Measurements from ENCODE around the gene YBX3.

The YBX3 gene

GRCh38 chr12:10717410-10717809, 5.7 kb downstream of the YBX3 start:
- no peak overlapping the region; the same call in 1 of the 2 replicates for H3K4me3 ChIP-seq (ENCODE audit: low read length)
- TF ChIP-seq, protein P1, sequence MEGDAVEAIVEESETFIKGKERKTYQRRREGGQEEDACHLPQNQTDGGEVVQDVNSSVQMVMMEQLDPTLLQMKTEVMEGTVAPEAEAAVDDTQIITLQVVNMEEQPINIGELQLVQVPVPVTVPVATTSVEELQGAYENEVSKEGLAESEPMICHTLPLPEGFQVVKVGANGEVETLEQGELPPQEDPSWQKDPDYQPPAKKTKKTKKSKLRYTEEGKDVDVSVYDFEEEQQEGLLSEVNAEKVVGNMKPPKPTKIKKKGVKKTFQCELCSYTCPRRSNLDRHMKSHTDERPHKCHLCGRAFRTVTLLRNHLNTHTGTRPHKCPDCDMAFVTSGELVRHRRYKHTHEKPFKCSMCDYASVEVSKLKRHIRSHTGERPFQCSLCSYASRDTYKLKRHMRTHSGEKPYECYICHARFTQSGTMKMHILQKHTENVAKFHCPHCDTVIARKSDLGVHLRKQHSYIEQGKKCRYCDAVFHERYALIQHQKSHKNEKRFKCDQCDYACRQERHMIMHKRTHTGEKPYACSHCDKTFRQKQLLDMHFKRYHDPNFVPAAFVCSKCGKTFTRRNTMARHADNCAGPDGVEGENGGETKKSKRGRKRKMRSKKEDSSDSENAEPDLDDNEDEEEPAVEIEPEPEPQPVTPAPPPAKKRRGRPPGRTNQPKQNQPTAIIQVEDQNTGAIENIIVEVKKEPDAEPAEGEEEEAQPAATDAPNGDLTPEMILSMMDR (conservative IDR thresholded peaks at IDR 0.05; ENCODE audit: low read length) = no peak
- DNase-seq (ENCODE audit: low read depth) = peak; percentile 37

GRCh38 chr12:10716704-10717315, 6.3 kb downstream of the YBX3 start:
- peak; percentile 87 for DNase-seq (ENCODE audit: low read depth)
- H3K4me3 ChIP-seq (ENCODE audit: low read length) = peak overlapping the region; percentile 42
- TF ChIP-seq, protein P1 (conservative IDR thresholded peaks at IDR 0.05; ENCODE audit: low read length) = no peak

GRCh38 chr12:10716277-10716676, 6.8 kb downstream of the YBX3 start:
- no peak for DNase-seq (ENCODE audit: low read depth)
- TF ChIP-seq, protein P1 (conservative IDR thresholded peaks at IDR 0.05; ENCODE audit: low read length) = no peak
- H3K4me3 ChIP-seq (ENCODE audit: low read length) = peak overlapping the region; percentile 42

- DNase-seq (ENCODE audit: low read depth) = no peak
- TF ChIP-seq, protein P1 (conservative IDR thresholded peaks at IDR 0.05; ENCODE audit: low read length) = no peak
- no peak overlapping the region for H3K4me3 ChIP-seq (ENCODE audit: low read length)
Measured at GRCh38 chr12:10715491-10715890, 7.6 kb downstream of the YBX3 start.

DNA sequence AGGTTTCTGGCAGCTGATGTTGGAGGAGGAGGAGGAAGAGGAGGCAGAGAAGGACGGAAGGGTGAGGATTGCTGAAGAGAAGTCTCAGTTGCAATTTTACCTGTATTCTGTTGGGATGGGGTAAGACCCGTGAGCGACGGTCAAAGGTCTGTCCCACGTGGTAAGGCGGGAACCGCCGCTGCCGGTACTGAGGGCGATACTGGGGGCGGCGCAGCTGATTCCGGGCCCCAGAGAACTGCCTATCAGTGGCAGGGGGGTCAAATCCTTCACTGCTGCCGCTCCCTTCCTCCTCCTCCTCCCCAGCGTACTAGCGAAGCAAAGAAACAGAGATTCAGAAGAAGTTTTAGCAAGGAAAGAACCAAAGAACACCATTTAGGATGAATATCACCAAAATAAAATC, 13.3 kb downstream of the YBX3 start:
- DNase-seq (ENCODE audit: low read depth) = no peak

GRCh38 chr12:10708862-10709261, 14.3 kb downstream of the YBX3 start:
- no peak overlapping the region for H3K4me3 ChIP-seq (ENCODE audit: low read length)
- TF ChIP-seq, protein P1 (conservative IDR thresholded peaks at IDR 0.05; ENCODE audit: low read length) = no peak
- no peak for DNase-seq (ENCODE audit: low read depth)

More for the DNA sequence above, 13.3 kb downstream of the YBX3 start:
- H3K4me3 ChIP-seq (ENCODE audit: low read length) = no peak overlapping the region
- TF ChIP-seq, protein P1 (conservative IDR thresholded peaks at IDR 0.05; ENCODE audit: low read length) = no peak

DNA sequence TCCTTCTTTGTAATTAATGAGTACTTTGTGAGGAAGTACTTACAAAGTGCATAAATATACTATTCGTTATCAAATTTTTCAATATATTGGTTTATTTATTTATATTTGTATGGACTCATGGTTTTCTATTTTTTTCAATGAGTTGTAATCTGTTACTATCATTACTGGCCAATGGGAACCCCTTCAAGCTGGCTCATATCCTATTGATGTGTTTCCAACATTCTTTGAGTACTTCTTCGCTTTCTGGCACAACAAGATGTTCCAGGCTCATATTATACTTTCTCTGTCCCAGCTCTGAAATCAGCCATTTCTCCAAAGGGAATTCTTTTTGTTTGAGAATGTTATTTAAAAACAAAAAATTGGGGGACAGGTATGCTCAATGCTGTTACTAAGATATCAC, 17.5 kb downstream of the YBX3 start:
- peak; percentile 80 for DNase-seq (ENCODE audit: low read depth)
- TF ChIP-seq, protein P1 (conservative IDR thresholded peaks at IDR 0.05; ENCODE audit: low read length) = no peak
- H3K4me3 ChIP-seq (ENCODE audit: low read length) = no peak overlapping the region
